SIG-M5 (cell line): ENCODE results near the gene TPX2.

ENCODE experiments used
- DNase-seq: peaks from one replicate; lab custom pipeline; 2025; lab: John Stamatoyannopoulos, UW

The TPX2 gene

GRCh38 chr20:31705598-31706597 is 33.2 kb upstream of the TPX2 start:
- DNase-seq: no peak

- DNase-seq: no peak
These were observed 32.4 kb upstream of the TPX2 start for GRCh38 chr20:31706607-31707257.

GRCh38 chr20:31707258-31707615 is 31.9 kb upstream of the TPX2 start:
- no peak for DNase-seq

GRCh38 chr20:31707994-31708735 is 30.9 kb upstream of the TPX2 start:
- DNase-seq: no peak

- DNase-seq: no peak
These were observed 30.2 kb upstream of the TPX2 start for GRCh38 chr20:31708736-31709534.

- no peak for DNase-seq
These were observed 29.2 kb upstream of the TPX2 start for GRCh38 chr20:31709939-31710338.

GRCh38 chr20:31710423-31711108 is 28.5 kb upstream of the TPX2 start:
- no peak for DNase-seq

GRCh38 chr20:31711179-31712111 is 27.6 kb upstream of the TPX2 start:
- DNase-seq: no peak

- no peak for DNase-seq
These were observed 27.0 kb upstream of the TPX2 start for GRCh38 chr20:31712112-31712553.

GRCh38 chr20:31712564-31713311 is 26.4 kb upstream of the TPX2 start:
- DNase-seq: no peak

- no peak for DNase-seq
These were observed 25.5 kb upstream of the TPX2 start for GRCh38 chr20:31713312-31714273.

GRCh38 chr20:31715766-31716165 is 23.3 kb upstream of the TPX2 start:
- no peak for DNase-seq

- no peak for DNase-seq
These were observed 22.7 kb upstream of the TPX2 start for GRCh38 chr20:31716351-31716750.

GRCh38 chr20:31716818-31717477 is 22.1 kb upstream of the TPX2 start:
- no peak for DNase-seq

GRCh38 chr20:31717478-31718201 is 21.4 kb upstream of the TPX2 start:
- DNase-seq: no peak

- DNase-seq: no peak
These were observed 20.0 kb upstream of the TPX2 start for GRCh38 chr20:31718952-31719643.
